Esophagus squamous epithelium (tissue), 5 donors: ENCODE measurements around the gene KRT84. TPM values are rescaled to one million over a fixed set of nuclear protein-coding genes. Genes with fewer than 3 reads are reported as not detected.

ENCODE experiments used
- DNase-seq: peaks from one replicate; lab custom pipeline; 2025; lab: John Stamatoyannopoulos, UW
- H3K27ac ChIP-seq, 4 donors: fragments of 200-600 bp; sonication (generic); one replicate each; pipeline ENCODE4 v1.5.1; 2016 to 2019; ENCODE audit warnings: mild to moderate bottlenecking in 1 of 4
- H3K27me3 ChIP-seq, 4 donors: fragments of 200-600 bp; sonication (generic); 1 replicate in 3 of 4; 2 replicates in 1 of 4; pipeline versions ENCODE4 v1.5.1 to v1.6.0; 2017 to 2021; ENCODE audit warnings: antibody characterized with exemption in 1 of 4
- H3K36me3 ChIP-seq, 3 donors: fragments of 200-600 bp; sonication (generic); one replicate each; pipeline ENCODE4 v1.5.1; 2016 to 2019
- H3K4me1 ChIP-seq, 3 donors: fragments of 200-600 bp; sonication (generic); one replicate each; pipeline ENCODE4 v1.5.1; 2017 to 2019
- H3K4me3 ChIP-seq, 4 donors: fragments of 200-600 bp; sonication (generic); 1 replicate in 3 of 4; 2 replicates in 1 of 4; pipeline ENCODE4 v1.5.1; 2016 to 2019; ENCODE audit warnings: mild to moderate bottlenecking in 2 of 4, moderate library complexity in 1 of 4
- H3K9me3 ChIP-seq, 3 donors: fragments of 200-600 bp; sonication (generic); one replicate each; pipeline ENCODE4 v1.5.1; 2016 to 2019
- CTCF ChIP-seq, 6 experiments: fragments of 450-650 bp in 4 of 6; fragments of 200-600 bp in 2 of 6; sonication (generic) in 2 of 6; IDR thresholded peaks; one replicate each; pipeline ENCODE4 v1.5.1; 2016 to 2019; ENCODE audit warnings: antibody characterized with exemption in 6 of 6, mild to moderate bottlenecking in 4 of 6, moderate library complexity in 4 of 6
- POLR2A ChIP-seq, 4 donors: fragments of 450-650 bp; IDR thresholded peaks; one replicate each; pipeline ENCODE4 v1.6.1; 2017; ENCODE audit warnings: antibody characterized with exemption in 4 of 4, mild to moderate bottlenecking in 4 of 4, moderate library complexity in 3 of 4
- WGBS, 2 donors: methylation state at CpG; one replicate each; pipeline ENCODE4 v1.1.5; 2018; 5-methylcytosine and 5-hydroxymethylcytosine counted together
- intact Hi-C: fragments of 100-400 bp; cut with DNase I; formaldehyde crosslinking; loops from one replicate; pipeline ENCODE4 v1.15.0; 2022
- total RNA-seq, 4 donors: library from RNA; depleted of rRNA; stranded (reverse); fragments of >200 nt; gene quantifications; one replicate each; pipeline ENCODE4 v1.1.0, GENCODE V29; 2016
- donor health status: DM: yes; HTN: yes; CAD: no.

The KRT84 gene
- total RNA-seq, 4 donors from 2014 or later = 0.30 TPM; not detected in 3

- Histone ChIP-seq H3K27me3 (peaks cover 0 to 18% (median 0%) of the 10 kb centered on the region in 4 donors), H3K4me3 (no peak overlapping the region), H3K27ac (no peak overlapping the region), H3K9me3 (peaks cover 0 to 15% (median 0%) of the 10 kb centered on the region in 3 donors), H3K4me1 (peaks cover 8 to 18% (median 8%) of the 10 kb centered on the region in 3 donors), H3K36me3 (no peaks in the 10 kb centered on the region)
- no peak for DNase-seq
- intact Hi-C loops = no loop called here
- WGBS, 2 donors = 17 to 19% methylated on average over 1 of the region's 1 CpG
- TF ChIP-seq CTCF (IDR thresholded peaks at IDR 0.05) = no peak
- TF ChIP-seq POLR2A (IDR thresholded peaks at IDR 0.05) = no peak
Measured at GRCh38 chr12:52337054-52337453, 48.4 kb downstream of the KRT84 start.

GRCh38 chr12:52336641-52337040, 48.8 kb downstream of the KRT84 start:
- peaks cover 0 to 14% (median 0%) of the 10 kb centered on the region in 4 donors for H3K27me3 ChIP-seq
- no peak for DNase-seq
- no peaks in the 10 kb centered on the region for H3K36me3 ChIP-seq
- no peak overlapping the region for H3K27ac ChIP-seq
- no peak for TF ChIP-seq CTCF (IDR thresholded peaks at IDR 0.05)
- TF ChIP-seq POLR2A (IDR thresholded peaks at IDR 0.05) = no peak
- H3K4me1 ChIP-seq = peaks cover 8 to 18% (median 8%) of the 10 kb centered on the region in 3 donors
- H3K9me3 ChIP-seq = peaks cover 0 to 15% (median 0%) of the 10 kb centered on the region in 3 donors
- 58 to 88% methylated on average over 2 of the region's 2 CpGs for WGBS, 2 donors
- intact Hi-C loops = no loop called here
- no peak overlapping the region for H3K4me3 ChIP-seq

- WGBS, 2 donors = 64 to 66% methylated on average over 4 of the region's 4 CpGs
Measured at GRCh38 chr12:52335598-52336262, 49.7 kb downstream of the KRT84 start.

GRCh38 chr12:52334185-52334584, 51.3 kb downstream of the KRT84 start:
- no peaks in the 10 kb centered on the region for H3K36me3 ChIP-seq
- H3K27me3 ChIP-seq = peaks cover 0 to 4% (median 0%) of the 10 kb centered on the region in 4 donors
- 87 to 90% methylated on average over 3 of the region's 3 CpGs for WGBS, 2 donors
- no peak for DNase-seq
- peaks cover 8 to 12% (median 8%) of the 10 kb centered on the region in 3 donors for H3K4me1 ChIP-seq
- no peak overlapping the region for H3K4me3 ChIP-seq
- H3K9me3 ChIP-seq = peaks cover 0 to 15% (median 0%) of the 10 kb centered on the region in 3 donors
- TF ChIP-seq POLR2A (IDR thresholded peaks at IDR 0.05) (no peak), CTCF (IDR thresholded peaks at IDR 0.05) (no peak)
- no peak overlapping the region for H3K27ac ChIP-seq
- intact Hi-C loops = no loop called here

More at GRCh38 chr12:52335598-52336262, 49.7 kb downstream of the KRT84 start:
- no peaks in the 10 kb centered on the region for H3K36me3 ChIP-seq
- no peak overlapping the region for H3K27ac ChIP-seq
- peaks cover 0 to 15% (median 0%) of the 10 kb centered on the region in 3 donors for H3K9me3 ChIP-seq
- DNase-seq = no peak
- peaks cover 0 to 5% (median 0%) of the 10 kb centered on the region in 4 donors for H3K27me3 ChIP-seq
- H3K4me1 ChIP-seq = peaks cover 8 to 18% (median 8%) of the 10 kb centered on the region in 3 donors
- intact Hi-C loops = no loop called here
- TF ChIP-seq CTCF (IDR thresholded peaks at IDR 0.05) = no peak
- no peak for TF ChIP-seq POLR2A (IDR thresholded peaks at IDR 0.05)
- no peak overlapping the region for H3K4me3 ChIP-seq

- Histone ChIP-seq H3K4me3 (no peak overlapping the region), H3K27ac (no peak overlapping the region), H3K9me3 (peaks cover 0 to 15% (median 0%) of the 10 kb centered on the region in 3 donors), H3K4me1 (peaks cover 2 to 7% (median 2%) of the 10 kb centered on the region in 3 donors), H3K27me3 (peaks cover 0 to 4% (median 0%) of the 10 kb centered on the region in 4 donors), H3K36me3 (no peaks in the 10 kb centered on the region)
- intact Hi-C loops = no loop called here
- WGBS, 2 donors = 41 to 45% methylated on average over 1 to 3 of the region's 3 CpGs
- no peak for TF ChIP-seq POLR2A (IDR thresholded peaks at IDR 0.05)
- TF ChIP-seq CTCF (IDR thresholded peaks at IDR 0.05) = no peak
- DNase-seq = no peak
Measured at GRCh38 chr12:52333321-52333720, 52.1 kb downstream of the KRT84 start.
